OCI-LY7 (cell line): ENCODE results near the gene PDE12.

Source experiments
- EZH2phosphoT487 ChIP-seq: fragments of 200-600 bp; sonication (generic); IDR thresholded peaks from 2 replicates; pipeline ENCODE4 v1.6.1; 2018; ENCODE audit warnings: low read depth, borderline replicate concordance, mild to moderate bottlenecking, mixed run types, antibody characterized with exemption, low read length, moderate library complexity, mixed read lengths
- TF ChIP-seq, protein P1 (sequence below): fragments of 200-600 bp; sonication (generic); conservative IDR thresholded peaks from 2 replicates; pipeline ENCODE4 v1.5.1; 2014; ENCODE audit warnings: mild to moderate bottlenecking, antibody characterized with exemption, low read length, moderate library complexity, mixed read lengths

DNA sequence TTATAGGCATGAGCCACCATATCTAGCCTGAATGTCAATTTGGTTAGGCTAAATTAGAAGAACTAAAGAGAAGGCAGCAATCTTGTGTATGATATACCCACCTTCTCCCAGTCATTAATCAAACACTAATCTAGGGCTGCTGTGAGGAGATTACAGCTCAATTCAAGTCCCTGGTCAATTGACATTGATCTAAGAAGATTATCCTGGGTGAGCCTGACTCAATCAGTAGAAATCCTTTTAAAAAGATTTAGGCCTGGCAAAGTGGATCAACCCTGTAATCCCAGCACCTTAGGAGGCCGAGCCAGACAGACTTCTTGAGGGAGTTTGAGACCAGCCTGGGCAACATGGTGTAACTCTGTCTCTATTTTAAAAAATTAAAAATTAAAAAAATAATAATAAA, 9.5 kb upstream of the PDE12 start:
- no peak for TF ChIP-seq EZH2phosphoT487
- TF ChIP-seq, protein P1, sequence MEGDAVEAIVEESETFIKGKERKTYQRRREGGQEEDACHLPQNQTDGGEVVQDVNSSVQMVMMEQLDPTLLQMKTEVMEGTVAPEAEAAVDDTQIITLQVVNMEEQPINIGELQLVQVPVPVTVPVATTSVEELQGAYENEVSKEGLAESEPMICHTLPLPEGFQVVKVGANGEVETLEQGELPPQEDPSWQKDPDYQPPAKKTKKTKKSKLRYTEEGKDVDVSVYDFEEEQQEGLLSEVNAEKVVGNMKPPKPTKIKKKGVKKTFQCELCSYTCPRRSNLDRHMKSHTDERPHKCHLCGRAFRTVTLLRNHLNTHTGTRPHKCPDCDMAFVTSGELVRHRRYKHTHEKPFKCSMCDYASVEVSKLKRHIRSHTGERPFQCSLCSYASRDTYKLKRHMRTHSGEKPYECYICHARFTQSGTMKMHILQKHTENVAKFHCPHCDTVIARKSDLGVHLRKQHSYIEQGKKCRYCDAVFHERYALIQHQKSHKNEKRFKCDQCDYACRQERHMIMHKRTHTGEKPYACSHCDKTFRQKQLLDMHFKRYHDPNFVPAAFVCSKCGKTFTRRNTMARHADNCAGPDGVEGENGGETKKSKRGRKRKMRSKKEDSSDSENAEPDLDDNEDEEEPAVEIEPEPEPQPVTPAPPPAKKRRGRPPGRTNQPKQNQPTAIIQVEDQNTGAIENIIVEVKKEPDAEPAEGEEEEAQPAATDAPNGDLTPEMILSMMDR: no peak
